AG10803 (cell line): ENCODE results near the gene BACE2.

Experiments used
- DNase-seq: peaks from one replicate; pipeline ENCODE4 v3.0.0; 2010; ENCODE audit warnings: low read depth
- H3K4me3 ChIP-seq: 2 replicates; pipeline ENCODE4 v1.5.1; 2011; ENCODE audit warnings: mild to moderate bottlenecking, low read length, control low read depth
- TF ChIP-seq, protein P1 (sequence below): conservative IDR thresholded peaks from 2 replicates; pipeline ENCODE4 v1.5.1; 2011; ENCODE audit warnings: mild to moderate bottlenecking, low read length, control low read depth, inconsistent platforms

BACE2 gene

GRCh38 chr21:41245509-41246135, 77.7 kb downstream of the BACE2 start:
- TF ChIP-seq, protein P1, sequence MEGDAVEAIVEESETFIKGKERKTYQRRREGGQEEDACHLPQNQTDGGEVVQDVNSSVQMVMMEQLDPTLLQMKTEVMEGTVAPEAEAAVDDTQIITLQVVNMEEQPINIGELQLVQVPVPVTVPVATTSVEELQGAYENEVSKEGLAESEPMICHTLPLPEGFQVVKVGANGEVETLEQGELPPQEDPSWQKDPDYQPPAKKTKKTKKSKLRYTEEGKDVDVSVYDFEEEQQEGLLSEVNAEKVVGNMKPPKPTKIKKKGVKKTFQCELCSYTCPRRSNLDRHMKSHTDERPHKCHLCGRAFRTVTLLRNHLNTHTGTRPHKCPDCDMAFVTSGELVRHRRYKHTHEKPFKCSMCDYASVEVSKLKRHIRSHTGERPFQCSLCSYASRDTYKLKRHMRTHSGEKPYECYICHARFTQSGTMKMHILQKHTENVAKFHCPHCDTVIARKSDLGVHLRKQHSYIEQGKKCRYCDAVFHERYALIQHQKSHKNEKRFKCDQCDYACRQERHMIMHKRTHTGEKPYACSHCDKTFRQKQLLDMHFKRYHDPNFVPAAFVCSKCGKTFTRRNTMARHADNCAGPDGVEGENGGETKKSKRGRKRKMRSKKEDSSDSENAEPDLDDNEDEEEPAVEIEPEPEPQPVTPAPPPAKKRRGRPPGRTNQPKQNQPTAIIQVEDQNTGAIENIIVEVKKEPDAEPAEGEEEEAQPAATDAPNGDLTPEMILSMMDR: no peak
- H3K4me3 ChIP-seq: no peak overlapping the region
- no peak for DNase-seq

DNA sequence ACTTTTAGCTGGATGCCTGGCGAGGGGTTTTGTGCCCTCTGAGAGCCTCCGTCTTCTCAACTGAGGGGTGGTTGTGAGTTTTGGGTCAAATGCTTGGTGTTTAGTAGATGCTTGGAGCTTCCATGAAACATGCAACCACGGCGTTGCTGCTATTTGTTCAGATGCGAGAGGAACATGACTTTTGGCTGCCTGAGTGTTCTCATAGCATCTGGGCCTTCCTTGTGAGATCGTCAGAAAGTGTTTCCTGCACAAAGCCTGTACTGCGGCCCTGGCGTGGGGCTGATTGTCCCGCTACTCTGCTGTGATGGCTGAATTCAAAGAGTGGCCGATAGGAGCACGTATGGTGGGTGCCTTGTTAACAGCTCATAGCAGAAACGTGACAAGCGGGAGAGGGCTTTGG, 78.8 kb downstream of the BACE2 start:
- TF ChIP-seq, protein P1: no peak
- no peak overlapping the region for H3K4me3 ChIP-seq
- DNase-seq: no peak

- H3K4me3 ChIP-seq: no peak overlapping the region
- no peak for DNase-seq
- TF ChIP-seq, protein P1: no peak
Observed at GRCh38 chr21:41247561-41248545, 79.9 kb downstream of the BACE2 start.

DNA sequence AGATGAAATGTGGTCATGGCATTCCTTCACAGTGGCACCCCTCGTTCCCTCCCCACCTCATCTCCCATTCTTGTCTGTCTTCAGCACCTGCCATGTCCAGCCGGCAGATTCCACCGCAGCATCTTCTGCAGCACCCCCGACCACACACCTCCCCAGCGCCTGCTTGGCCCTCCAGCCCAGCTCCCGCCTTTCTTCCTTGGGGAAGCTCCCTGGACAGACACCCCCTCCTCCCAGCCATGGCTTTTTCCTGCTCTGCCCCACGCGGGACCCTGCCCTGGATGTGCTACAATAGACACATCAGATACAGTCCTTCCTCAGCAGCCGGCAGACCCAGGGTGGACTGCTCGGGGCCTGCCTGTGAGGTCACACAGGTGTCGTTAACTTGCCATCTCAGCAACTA, 81.5 kb downstream of the BACE2 start:
- H3K4me3 ChIP-seq: no peak overlapping the region
- TF ChIP-seq, protein P1: no peak
- no peak for DNase-seq

GRCh38 chr21:41250519-41250918, 82.6 kb downstream of the BACE2 start:
- H3K4me3 ChIP-seq: no peak overlapping the region
- peak; percentile 48 for DNase-seq
- TF ChIP-seq, protein P1: no peak

DNA sequence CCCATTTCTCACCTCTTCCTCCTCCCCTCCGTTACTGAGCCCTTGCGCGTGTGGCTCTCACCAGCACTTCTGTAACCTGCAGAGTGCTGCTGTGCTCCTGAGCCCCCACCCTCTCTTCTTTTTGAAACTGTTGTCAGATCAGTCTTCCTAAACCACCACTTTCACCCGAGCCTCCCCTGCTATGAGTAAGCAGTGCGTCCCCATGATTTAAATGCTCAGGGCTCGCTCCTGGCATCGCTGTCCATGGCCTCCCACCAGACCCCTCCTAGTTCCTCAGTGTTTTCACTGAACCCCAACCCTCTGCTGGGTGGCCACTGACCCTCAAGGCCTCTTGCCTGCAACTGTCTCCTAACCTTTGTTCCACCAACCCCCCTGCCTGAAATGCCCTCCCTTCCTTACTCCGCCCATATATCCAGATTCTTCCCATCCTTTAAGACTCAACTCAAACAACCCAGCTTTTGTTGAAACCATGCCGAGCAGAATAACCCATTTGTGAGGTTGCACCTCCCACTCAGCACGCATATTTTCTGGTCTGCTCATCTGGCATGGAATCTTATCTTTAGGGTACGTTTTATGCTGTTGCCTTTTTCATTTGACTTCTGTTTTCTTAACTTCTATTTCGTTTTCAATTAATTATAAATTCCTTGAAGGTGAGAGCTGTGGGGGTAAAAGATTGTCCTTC, 84.1 kb downstream of the BACE2 start:
- H3K4me3 ChIP-seq: no peak overlapping the region
- TF ChIP-seq, protein P1: no peak
- peak; percentile 5 for DNase-seq
